ACC112 (cell line): ENCODE measurements around the gene UTP4.
A peak's percentile ranks its signal among the peaks of the same experiment; 100 is the strongest.
"Not testable (repeated sequence)": the region's sequence is repeated elsewhere in the genome, so short reads cannot be mapped to it uniquely, and the experiment has no call there.

Source experiments
- H2AFZ ChIP-seq: fragments of 200-600 bp; sonication (generic); one replicate; pipeline ENCODE4 v1.6.0; 2017; ENCODE audit warnings: antibody characterized with exemption, low read length; ENCODE audit not compliant: unreplicated experiment
- H3K27ac ChIP-seq: fragments of 200-600 bp; sonication (generic); 2 replicates; pipeline ENCODE4 v1.5.1; 2014; ENCODE audit warnings: low read depth, mild to moderate bottlenecking, antibody characterized with exemption, low read length, moderate library complexity
- H3K27me3 ChIP-seq: fragments of 200-600 bp; sonication (generic); 2 replicates; pipeline ENCODE4 v1.6.1; 2014; ENCODE audit warnings: mild to moderate bottlenecking, antibody characterized with exemption, low read length, moderate library complexity, mixed read lengths; ENCODE audit not compliant: insufficient read depth
- H3K36me3 ChIP-seq: fragments of 200-600 bp; sonication (generic); 2 replicates; pipeline ENCODE4 v1.6.1; 2016; ENCODE audit warnings: mild to moderate bottlenecking, antibody characterized with exemption, low read length, moderate library complexity, mixed read lengths; ENCODE audit not compliant: insufficient read depth
- H3K4me1 ChIP-seq: fragments of 200-600 bp; sonication (generic); one replicate; pipeline ENCODE4 v1.6.1; 2016; ENCODE audit warnings: low read length, mixed read lengths; ENCODE audit not compliant: insufficient read depth, unreplicated experiment, control insufficient read depth
- H3K4me3 ChIP-seq: fragments of 200-600 bp; sonication (generic); 2 replicates; pipeline ENCODE4 v1.5.1; 2014; ENCODE audit warnings: mild to moderate bottlenecking, low read depth, low read length
- H3K79me2 ChIP-seq: fragments of 200-600 bp; sonication (generic); one replicate; pipeline ENCODE4 v1.6.0; 2016; ENCODE audit warnings: low read length; ENCODE audit not compliant: control insufficient read depth, unreplicated experiment, insufficient read depth

Gene UTP4

DNA sequence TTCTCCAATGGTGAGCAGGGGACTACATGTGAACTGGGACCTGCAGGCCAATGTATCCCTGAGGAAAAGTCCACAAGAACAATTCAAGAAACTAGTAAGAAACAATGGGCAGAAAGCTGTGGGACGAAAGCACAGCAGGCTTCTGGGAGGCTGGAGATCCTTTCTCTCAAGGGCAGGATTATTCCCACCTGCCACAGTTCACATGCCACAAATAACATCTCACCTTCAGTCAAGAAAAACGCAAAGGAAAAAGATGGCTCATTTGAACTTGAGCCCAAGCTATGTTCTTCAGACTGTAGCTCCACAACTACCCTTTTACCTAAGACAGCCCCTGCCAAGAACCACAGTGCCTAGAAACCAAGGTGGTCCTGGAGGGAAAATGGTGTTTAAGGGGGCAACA, 14.0 kb upstream of the UTP4 start:
- Histone ChIP-seq H3K27ac (no peak overlapping the region), H3K27me3 (no peaks in the 10 kb centered on the region), H3K79me2 (peaks cover 9% of the 10 kb centered on the region), H2AFZ (no peak overlapping the region), H3K4me1 (no peaks in the 10 kb centered on the region), H3K4me3 (no peak overlapping the region), H3K36me3 (peaks cover 35% of the 10 kb centered on the region)

DNA sequence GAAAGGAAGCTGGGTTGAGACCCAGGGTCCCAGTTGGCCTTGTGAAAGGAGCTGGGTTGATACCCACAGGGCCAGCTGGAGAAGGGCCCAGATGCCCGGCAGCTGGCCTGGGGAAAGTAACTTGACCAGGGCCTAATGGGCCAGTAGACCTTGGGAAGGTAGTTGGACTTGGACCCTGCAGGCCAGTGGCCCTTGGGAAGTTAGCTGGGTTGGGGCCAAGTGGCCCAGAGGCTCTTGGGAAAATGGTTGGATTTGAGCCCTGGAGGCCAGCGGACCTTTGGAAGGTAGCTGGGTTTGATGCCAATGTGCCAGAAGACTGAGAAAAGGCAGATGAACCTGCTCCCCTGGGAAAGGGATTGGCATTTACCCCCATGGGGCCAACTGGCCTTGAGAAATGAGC, 13.5 kb upstream of the UTP4 start:
- Histone ChIP-seq H3K27me3 (no peaks in the 10 kb centered on the region), H3K27ac (no peak overlapping the region), H3K4me1 (no peaks in the 10 kb centered on the region), H3K36me3 (peaks cover 35% of the 10 kb centered on the region), H2AFZ (no peak overlapping the region), H3K4me3 (no peak overlapping the region), H3K79me2 (peaks cover 12% of the 10 kb centered on the region)

DNA sequence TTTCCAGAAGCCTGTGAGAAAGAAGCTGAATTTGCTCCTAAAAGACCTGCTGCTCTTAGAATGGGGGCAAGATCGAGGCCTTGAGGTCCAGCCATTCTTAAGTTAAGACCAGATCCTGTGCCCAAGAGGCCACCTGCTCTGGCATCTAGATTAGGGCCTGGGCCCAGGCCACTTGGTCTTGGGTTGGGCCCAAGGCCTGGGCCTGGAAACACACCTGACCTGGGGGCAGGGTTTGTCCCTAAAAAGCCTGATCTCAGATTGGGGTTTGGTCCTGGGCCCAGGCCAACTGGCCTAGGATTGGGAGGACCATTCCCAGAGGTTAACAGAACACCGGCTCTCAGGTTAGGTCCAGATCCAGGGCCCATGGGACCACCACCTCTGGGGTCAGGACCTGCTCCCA, 12.9 kb upstream of the UTP4 start:
- Histone ChIP-seq H3K4me3 (no peak overlapping the region), H3K27me3 (no peaks in the 10 kb centered on the region), H3K36me3 (peaks cover 35% of the 10 kb centered on the region), H3K27ac (no peak overlapping the region), H3K79me2 (peaks cover 16% of the 10 kb centered on the region), H3K4me1 (no peaks in the 10 kb centered on the region), H2AFZ (no peak overlapping the region)

DNA sequence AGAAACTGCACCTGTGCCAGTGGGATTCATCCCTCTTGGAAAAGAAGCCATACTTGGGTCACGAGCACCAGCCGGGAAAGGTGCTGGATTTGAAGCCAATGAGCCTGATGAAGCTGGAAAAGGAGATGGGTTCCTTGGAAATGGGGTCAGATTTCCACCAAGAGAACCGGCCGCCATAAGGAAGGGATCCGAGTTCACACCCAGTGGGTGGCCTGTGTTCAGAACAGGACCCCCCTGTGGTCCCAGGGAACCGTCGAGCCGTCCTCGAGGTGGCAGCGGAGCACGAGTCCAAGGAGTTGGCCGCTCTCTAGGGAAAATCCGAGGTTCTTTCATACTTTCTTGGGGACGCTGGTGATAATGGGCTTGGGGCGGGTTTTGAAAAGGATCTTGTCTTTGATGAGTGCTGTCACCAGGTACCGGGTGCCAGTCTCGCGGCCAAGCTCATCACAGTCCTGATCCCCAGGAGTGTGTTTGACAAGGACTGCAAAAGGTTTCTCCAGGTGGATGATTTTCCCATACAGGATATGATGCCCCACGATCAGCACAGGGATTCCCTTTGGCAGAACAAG, 12.3 kb upstream of the UTP4 start:
- Histone ChIP-seq H3K36me3 (peaks cover 35% of the 10 kb centered on the region), H3K27me3 (no peaks in the 10 kb centered on the region), H3K4me1 (no peaks in the 10 kb centered on the region), H2AFZ (no peak overlapping the region), H3K27ac (no peak overlapping the region), H3K4me3 (no peak overlapping the region), H3K79me2 (peaks cover 22% of the 10 kb centered on the region)

GRCh38 chr16:69123910-69124309, 8.5 kb upstream of the UTP4 start:
- peaks cover 56% of the 10 kb centered on the region for H3K79me2 ChIP-seq
- no peak overlapping the region for H3K4me3 ChIP-seq
- no peaks in the 10 kb centered on the region for H3K4me1 ChIP-seq
- H3K36me3 ChIP-seq = peaks cover 10% of the 10 kb centered on the region; the same call in 1 of the 2 replicates
- H3K27ac ChIP-seq = no peak overlapping the region
- no peak overlapping the region for H2AFZ ChIP-seq
- H3K27me3 ChIP-seq = no peaks in the 10 kb centered on the region

DNA sequence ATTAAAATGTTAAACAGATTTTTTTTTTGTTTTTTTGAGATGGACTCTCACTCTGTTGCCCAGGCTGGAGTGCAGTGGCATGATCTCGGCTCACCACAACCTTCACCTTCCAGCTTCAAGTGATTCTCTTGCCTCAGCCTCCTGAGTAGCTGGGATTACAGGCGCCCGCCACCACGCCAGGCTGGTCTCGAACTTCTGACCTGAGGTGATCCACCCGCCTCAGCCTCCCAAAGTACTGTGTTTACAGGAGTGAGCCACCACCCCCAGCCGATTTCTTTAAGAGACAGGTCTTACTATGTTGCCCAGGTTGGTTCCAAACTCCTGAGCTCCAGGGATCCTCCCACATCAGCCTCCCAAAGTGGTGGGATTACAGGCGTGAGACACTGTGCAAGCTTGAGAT, 8.0 kb upstream of the UTP4 start:
- not testable (repeated sequence) for H3K27ac ChIP-seq, H3K27me3 ChIP-seq, H3K4me1 ChIP-seq, H2AFZ ChIP-seq, H3K36me3 ChIP-seq, H3K4me3 ChIP-seq
- peaks cover 59% of the 10 kb centered on the region for H3K79me2 ChIP-seq

- not testable (repeated sequence) for H3K27me3 ChIP-seq, H3K27ac ChIP-seq, H2AFZ ChIP-seq, H3K4me3 ChIP-seq, H3K4me1 ChIP-seq, H3K36me3 ChIP-seq
- peaks cover 65% of the 10 kb centered on the region for H3K79me2 ChIP-seq
Measured at GRCh38 chr16:69124961-69125360, 7.5 kb upstream of the UTP4 start.

DNA sequence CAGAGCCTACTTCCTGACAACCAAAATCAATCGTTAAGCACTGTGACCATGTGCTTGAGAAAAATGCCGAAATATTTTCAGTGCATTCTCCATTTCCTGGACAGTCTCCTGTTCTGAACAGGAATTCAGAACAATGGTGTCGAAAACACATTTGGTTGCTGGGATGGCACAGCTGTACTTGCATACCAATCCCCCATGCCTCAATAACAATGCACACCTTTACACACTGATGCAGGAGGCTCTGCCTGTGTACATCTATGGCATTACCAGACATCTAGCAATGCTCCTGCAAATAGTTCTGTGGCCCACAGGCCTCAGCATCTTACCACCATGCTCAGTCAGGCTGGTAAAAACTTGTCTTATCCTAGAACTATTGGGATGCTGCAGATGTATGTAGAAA, 6.2 kb upstream of the UTP4 start:
- H3K36me3 ChIP-seq = peaks cover 2% of the 10 kb centered on the region; the same call in 1 of the 2 replicates
- H3K27me3 ChIP-seq = no peaks in the 10 kb centered on the region
- H3K27ac ChIP-seq = no peak overlapping the region
- H3K4me1 ChIP-seq = peaks cover 17% of the 10 kb centered on the region
- no peak overlapping the region for H3K4me3 ChIP-seq
- no peak overlapping the region for H2AFZ ChIP-seq
- peaks cover 75% of the 10 kb centered on the region for H3K79me2 ChIP-seq

- not testable (repeated sequence) for H2AFZ ChIP-seq, H3K27me3 ChIP-seq, H3K36me3 ChIP-seq, H3K4me3 ChIP-seq, H3K27ac ChIP-seq
- Histone ChIP-seq H3K79me2 (peaks cover 81% of the 10 kb centered on the region), H3K4me1 (peaks cover 17% of the 10 kb centered on the region)
Measured at GRCh38 chr16:69126801-69127200, 5.6 kb upstream of the UTP4 start.

GRCh38 chr16:69127966-69128510, 4.4 kb upstream of the UTP4 start:
- Histone ChIP-seq H3K36me3 (no peaks in the 10 kb centered on the region; the same call in 1 of the 2 replicates), H3K79me2 (peaks cover 88% of the 10 kb centered on the region), H3K27me3 (no peaks in the 10 kb centered on the region), H3K27ac (no peak overlapping the region), H3K4me1 (peaks cover 17% of the 10 kb centered on the region), H3K4me3 (no peak overlapping the region), H2AFZ (no peak overlapping the region)

DNA sequence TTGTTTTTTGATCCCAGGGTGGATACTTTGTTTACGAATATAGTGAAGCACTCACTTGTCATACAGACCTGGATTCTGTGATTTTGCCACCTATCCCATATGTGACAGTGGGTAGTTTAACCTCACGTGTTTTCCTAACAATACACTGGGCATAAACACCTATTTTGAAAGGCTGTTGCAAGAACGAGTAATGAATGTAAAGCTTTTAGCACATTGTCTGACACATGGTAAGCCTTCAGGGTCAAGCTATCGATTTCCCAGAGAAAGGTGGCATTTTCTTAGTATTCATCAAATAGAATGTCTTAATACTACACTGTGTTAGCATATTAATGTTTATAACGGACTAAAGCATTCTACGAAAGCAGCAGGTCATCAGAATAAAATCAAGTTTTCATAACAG, 2.0 kb upstream of the UTP4 start:
- peak overlapping the region; percentile 100 for H3K4me3 ChIP-seq

More for the DNA sequence above, 2.0 kb upstream of the UTP4 start:
- Histone ChIP-seq H3K27me3 (no peaks in the 10 kb centered on the region), H3K79me2 (peaks cover 91% of the 10 kb centered on the region), H3K4me1 (peaks cover 28% of the 10 kb centered on the region), H2AFZ (no peak overlapping the region), H3K36me3 (no peaks in the 10 kb centered on the region; the same call in 1 of the 2 replicates), H3K27ac (no peak overlapping the region)
